HS-27A (cell line): Measurements from ENCODE around the gene NR3C1.

Experiments used
- DNase-seq: peaks from one replicate; pipeline ENCODE4 v3.0.0-alpha.2; 2012; ENCODE audit warnings: low read depth, missing footprints

NR3C1 gene

DNA sequence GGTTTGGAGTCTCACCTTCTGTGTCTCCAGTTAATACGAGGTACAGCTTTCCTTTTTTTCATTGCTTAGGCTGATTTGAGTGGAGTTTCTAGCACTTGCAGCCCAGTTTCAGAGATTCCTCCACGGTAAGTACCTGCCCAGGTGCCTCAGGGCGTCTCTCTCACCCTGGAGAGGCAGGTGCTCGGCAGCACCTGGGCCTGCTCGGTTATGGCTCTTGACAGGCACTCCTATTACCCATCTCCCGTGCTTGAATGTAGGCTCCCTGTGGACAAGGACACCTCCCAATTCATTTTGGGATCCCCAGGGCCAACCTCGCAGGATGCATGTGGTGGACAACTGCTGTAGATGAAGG is 144.3 kb downstream of the NR3C1 start:
- no peak for DNase-seq

DNA sequence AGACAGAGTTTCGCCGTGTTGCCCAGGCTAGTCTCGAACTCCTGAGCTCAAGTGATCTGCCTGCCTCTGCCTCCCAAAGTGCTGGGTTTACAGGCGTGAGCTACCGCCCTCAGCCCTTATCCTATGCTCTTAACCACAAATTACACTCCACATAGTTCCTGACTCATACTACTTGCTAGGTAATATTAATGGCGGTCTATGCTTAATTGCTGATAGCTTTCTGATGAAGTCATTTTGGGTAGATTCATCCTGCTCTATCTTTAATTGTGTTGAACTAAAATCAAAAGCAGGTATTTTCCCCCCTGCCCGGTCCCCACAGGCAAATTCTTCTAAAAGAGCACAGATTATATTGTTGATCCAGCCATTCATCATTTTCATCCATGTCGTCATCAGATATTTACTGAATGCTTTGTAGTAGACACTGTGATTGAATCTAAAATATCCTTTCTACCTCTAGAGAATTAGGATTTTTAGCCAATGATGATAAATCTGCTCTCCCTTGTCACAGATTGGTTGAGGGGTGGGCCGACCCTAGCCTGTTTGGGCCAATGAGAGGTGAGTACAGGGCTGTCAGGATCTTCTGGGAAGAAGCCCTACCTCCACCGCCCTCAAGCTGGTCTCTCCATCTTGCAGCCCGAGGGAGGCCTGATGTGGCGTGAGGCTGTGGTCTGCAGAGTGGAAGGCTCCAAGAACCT is 144.8 kb downstream of the NR3C1 start:
- no peak for DNase-seq

DNA sequence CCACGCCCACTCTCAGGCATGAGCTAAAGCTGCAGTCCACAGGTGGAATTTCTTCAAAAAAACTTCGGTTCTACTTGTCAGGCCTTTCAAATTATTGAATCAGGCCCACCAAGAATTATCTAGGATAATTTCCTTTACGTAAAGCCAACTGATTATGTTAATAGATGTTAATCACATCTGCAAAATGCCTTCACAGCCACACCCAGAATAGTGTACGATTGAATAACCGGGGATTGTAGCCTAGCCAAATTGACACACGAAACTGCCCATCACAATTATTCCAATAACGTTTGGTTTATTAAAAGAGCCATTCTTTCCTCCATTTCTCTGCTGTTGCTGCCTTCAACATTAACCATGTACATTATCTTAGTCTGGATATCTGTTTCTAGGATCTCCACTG is 148.7 kb downstream of the NR3C1 start:
- DNase-seq = no peak

DNA sequence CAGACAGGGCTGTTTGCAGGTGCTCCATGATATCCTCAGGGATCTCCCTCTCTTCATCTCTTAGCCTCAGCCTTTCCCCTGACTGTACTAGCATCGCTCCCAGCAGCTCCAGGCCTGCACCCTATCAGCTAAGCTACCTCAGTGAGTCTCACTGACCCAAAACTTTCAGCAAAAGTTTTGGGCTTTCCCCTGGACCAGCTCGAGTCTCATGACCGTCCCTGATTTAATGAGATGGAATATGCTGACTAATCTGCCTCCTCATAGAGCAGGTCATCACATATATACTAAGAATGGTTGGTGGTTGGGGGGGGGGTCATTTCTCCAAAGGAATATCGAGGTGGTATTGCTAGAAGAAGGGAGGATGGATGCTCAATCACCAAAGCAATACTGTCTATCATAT is 151.5 kb downstream of the NR3C1 start:
- DNase-seq = no peak

DNA sequence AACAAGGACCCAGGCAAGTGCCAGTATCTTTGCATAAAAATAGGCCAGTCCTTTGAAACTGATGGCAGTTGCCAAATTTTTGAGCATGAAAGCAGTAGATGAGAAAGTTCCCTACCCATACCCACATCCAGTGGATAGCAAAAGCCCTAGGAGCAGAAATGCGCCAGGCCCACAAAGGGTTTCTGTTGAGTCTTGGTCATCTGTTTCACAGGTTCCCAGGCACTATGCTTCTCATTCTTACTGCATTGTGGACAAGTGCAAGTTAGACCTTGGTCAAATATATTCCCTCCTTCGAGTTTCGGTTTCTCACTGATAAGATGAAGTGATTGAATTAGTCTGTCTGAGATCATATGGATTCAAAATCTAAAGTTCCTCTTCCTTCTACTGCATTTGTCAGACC is 152.3 kb downstream of the NR3C1 start:
- DNase-seq = no peak

DNA sequence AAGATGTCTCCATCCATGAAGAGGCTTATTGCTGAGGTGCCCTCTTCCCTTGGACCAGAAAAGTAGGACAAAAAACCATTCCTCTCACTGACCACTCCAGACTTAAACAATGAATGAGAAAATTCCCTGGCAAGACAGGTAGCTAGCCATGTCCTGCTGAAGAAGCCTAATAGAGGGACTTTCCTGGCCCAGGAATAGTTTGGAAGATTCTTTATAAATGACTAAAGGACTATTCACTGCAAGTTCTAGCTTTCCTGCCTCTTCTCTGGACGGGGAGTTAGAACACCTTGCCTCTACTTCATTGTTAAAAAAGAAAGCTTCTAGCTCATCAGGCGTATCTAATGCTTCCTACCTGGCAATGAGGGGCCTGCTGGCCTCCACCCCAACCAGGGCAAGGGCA is 153.6 kb downstream of the NR3C1 start:
- DNase-seq = no peak

DNA sequence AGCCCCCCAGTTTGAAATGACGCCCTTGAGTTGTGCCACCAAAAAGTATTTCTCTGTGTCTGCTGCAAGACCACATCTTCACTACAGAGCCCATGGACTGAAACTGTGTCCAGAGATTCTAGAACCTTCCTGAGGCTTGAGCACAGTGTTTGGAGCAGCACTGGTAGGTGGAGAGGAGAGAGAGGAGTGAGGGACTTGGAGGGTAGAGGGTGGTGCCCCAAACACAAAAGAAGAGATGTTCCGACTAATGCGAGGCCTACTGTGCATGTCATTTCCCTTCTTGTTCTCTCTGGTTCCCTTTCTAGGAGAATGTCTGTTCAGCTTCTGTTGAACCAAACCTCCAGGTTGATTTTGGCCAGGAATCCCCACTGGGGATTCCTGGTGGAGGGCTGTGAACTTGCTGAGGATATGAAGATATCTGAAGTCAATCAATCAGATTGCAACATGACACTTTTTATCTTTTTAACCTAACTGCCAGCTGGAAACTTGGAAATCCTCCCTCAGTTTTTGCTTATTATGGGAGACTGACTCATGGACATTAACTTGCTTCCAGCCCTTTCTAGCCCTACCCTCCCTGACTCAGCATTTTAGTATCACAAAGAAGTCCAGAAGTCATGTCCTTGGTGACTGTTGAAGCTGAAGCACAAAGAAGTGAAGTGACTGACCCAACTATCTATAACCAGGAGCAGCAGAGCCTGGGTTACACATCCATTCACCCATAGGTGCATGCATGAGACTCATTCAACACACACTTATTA is 154.5 kb downstream of the NR3C1 start:
- DNase-seq = no peak

DNA sequence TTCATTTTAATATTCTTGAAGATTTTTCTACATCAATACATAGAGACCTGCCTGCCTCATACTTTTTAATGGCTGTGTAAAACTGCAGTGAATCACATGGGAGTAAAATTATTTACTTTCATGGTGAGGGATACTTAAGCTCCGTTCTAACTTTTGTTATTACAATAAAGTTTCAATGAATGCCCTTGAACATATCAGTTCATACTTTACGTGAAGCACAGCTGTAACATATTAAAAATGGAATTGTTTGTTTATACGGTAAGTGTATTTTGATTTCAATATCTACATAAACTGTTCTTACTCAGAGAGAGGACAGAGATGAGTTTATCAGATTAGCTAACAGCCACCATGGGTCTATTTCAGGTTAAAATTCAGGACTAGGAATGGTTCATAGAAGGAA is 155.1 kb downstream of the NR3C1 start:
- DNase-seq = no peak

DNA sequence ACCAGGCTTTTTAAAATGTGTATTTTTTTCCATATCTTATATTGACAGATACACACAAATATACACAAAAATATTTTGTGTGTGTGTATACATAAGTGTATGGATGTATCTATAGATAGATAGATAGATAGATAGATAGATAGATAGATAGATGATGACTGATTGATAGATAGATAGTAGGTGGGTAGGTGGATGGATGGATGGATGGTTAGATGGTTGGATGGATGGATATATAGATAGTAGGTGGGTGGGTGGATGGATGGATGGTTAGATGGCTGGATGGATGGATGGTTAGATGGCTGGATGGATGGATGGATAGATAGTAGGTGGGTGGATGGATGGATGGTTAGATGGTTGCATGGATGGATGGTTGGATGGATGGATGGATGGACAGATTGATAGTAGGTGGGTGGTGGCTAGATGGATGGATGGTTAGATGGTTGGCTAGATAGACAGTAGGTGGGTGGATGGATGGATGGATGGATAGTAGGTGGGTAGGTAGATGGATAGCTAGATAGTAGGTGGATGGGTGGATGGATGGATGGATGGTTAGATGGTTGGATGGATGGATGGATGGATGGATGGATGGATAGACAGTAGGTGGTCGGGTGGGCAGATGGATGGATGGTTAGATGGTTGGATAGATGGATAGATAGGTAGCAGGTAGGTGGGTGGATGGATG is 156.2 kb downstream of the NR3C1 start:
- no peak for DNase-seq

DNA sequence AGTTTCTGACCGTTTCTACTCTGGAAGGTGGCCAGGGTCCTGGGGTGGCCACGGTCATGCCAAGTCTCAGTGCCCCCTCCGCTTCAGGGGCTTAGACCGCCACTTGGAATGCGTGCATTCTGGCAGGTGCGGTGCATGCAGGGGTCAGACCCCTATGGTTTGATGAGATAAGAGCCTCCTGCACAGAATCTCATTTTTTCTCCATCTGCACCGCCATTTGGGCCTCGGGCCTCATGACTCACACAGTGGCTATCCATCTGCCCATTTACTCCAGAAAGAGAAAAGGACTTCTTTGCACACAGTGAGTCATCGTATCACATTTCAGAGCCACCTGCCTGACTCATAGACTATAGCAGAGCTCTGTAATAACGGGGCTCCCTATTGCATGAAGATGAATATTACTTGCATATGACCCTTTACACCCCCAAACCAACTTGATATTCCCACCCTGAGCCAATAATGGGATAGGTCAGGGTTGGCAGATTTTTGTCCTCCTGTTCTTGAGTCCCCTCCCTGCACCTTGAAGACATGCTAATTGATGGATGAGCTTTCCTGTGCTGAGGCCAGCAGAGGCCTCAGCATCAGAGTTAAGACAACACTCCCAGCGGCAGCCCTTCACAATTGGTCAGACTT is 157.4 kb downstream of the NR3C1 start:
- DNase-seq = peak; percentile 84

DNA sequence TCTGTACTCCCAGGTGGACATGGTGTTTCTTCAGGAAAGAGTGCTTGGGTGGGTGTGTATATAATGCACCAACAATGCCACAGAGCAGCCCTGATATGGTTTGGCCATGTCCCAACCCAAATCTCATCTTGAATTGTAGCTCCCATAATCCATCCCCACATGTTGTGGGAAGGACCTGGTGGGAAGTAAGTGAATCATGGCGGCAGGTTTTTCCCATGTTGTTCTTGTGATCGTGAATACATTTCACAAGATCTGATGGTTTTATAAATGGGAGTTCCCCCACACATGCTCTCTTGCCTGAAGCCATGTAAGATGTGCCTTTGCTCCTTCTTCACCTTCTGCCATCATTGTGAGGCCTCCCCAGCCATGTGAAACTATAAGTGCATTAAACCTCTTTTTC is 158.5 kb downstream of the NR3C1 start:
- no peak for DNase-seq

DNA sequence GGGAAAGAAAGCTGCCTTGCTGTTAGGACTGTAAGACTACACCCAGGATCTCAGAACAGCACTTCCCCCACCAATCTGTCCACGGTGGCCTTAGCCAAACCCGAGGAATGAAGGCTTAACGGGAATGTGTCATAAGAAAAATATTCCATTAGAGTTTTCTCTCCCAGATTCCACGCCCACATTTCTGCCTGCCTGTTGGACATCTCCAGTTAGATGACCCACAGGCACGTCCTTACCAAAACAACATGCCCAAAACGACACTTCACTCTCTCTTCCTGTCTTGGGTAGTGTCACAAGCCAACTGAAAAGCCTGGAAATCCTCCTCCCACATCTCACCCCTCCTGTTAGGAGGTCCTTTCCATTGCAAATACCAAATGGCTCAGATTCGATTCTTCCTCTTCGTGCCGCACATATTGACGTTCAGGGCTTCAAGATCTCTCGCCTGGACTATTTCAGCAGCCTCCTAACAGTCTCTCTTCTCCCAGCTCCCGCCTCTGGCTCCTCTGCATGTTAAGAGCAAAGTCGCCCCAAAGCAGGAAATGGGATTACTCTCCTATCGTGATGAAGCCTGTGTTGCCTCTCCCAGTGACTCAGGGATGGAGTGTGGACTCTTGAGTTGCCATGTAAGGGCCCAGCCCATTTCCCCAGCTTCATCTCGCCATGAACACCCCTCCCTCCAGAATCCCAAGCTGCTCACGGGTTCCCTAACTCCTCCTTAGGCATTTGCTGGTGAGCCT is 159.3 kb downstream of the NR3C1 start:
- peak; percentile 90 for DNase-seq

DNA sequence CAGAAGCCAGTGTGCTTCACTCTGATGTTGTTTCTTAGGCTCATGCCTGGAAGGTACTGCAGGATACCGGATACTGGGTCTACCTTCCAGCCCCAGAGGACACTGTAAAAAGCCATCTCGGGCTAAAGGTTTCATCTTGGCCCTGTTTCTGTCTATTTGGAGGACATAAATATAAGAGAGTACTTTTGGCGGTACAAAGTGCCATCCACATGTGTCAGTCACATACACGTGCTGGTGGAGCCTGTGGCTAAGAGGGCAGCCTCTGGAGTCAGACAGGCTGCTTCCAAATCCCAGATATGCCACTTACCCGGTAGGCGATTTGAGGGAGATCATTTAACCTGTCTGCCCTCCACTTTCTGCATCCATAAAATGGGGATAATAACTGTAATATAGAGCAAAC is 160.4 kb downstream of the NR3C1 start:
- no peak for DNase-seq

DNA sequence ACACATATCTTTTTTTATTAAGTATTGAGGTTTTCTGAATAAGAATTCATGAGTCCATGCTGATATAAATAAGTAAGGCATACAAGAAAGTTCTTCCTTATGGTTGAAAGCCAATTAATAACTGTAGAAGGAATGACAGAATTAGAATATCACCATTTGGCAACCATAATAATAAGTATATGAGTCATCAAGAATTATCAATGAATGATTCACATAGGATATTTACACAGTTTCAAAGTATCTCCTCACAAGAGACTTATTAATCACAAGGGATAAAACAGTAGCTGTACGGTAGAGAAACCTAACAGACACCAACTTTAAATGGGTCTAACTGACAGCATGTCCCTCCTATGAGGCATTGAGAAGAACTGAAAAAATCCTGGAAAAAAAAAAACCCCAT is 161.6 kb downstream of the NR3C1 start:
- no peak for DNase-seq

DNA sequence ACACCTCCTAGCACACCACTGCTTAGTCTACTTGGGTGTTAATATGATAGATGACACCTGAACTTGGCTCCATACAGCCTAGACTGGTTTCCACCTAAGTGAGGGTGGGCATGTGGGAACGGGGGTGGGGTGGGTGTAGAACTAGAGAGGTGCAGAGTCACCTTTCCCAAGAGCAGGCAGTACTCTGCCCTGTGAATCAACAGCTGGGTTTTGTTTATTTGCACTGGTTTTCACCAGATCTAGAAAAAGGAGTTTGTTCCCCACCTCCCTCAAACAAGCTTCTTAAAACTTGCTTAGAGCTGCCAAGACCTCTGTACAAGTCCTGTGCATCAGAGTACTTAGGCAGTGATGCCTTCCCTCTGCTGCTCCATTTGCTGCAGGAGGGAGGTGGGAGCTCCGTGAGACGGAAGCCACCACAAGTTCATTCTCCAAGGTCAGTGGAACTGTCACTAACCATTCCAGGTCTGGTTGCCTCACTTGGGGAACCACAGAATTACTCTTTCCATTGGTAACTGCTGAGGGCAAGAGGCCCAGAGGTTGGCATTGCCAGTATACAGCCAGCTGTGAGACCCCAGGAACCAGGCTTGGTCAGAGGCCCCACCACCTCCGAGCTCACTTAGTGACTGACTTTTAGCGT is 163.5 kb downstream of the NR3C1 start:
- no peak for DNase-seq

DNA sequence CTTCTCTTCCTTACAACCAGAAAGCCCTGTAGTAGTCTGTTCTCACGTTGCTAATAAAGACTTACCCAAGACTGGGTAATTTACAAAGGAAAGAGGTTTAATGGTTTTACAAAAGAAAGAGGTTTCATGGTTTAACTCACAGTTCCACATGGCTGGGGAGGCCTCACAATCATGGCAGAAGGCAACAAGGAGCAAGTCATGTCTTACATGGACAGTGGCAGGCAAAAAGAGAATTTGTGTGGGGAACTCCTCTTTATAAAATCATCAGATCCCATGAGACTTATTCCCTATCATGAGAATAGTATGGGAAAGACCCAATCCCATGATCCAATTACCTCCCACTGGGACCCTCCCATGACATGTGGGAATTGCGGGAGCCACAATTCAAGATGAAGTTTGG is 164.9 kb downstream of the NR3C1 start:
- no peak for DNase-seq

DNA sequence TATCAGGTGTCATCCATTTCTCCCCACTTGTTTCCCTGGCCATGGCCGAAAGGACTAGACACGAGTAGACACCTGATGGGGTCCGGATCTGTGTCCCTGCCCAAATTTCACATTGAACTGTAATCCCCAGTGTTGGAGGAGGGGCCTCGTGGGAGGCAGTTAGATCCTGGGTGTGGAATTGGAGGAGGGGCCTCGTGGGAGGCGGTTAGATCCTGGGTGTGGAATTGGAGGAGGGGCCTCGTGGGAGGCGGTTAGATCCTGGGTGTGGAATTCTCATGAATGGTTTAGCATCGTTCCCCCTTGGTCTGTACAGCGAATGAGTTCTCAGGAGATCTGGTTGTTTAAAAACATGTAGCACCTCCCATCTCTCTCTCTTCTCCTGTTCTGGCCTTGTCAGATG is 165.8 kb downstream of the NR3C1 start:
- DNase-seq = no peak

DNA sequence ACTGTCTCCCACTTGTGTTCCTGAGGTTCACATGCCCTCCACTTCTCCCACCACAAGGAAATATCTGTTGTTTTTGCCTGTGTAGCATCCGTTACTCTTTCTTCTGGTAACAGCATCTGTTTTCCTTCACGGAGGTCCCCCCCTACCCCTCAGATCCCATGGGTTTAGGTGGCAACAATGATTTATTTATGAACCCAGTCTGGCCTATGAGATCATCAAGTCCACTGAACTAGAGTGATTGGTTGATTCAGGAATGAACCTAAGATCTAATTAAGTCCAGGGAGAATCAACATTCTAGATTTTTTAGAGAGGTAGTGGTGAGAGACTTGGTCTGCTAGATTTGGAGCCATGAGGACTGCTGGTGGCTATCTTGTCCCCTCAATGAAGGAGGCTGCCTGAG is 166.8 kb downstream of the NR3C1 start:
- no peak for DNase-seq

DNA sequence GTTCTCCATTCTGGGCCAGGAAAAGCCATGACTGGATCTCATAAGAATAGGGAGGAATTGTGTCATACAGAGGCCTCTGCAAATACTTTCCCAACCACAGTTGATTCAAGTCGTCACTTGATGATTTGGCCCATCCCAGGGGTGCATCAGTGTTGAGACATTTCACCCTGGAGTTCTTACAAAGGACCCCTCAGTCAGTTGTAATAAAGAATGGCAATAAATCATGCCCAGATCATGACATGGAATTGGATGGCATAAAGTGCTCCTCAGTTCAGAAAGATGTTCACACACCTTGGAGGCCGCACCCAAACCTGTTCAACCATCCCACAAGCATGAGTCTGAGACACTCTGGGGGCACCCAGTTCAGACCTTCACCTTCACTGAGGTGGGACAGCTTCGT is 168.1 kb downstream of the NR3C1 start:
- no peak for DNase-seq

DNA sequence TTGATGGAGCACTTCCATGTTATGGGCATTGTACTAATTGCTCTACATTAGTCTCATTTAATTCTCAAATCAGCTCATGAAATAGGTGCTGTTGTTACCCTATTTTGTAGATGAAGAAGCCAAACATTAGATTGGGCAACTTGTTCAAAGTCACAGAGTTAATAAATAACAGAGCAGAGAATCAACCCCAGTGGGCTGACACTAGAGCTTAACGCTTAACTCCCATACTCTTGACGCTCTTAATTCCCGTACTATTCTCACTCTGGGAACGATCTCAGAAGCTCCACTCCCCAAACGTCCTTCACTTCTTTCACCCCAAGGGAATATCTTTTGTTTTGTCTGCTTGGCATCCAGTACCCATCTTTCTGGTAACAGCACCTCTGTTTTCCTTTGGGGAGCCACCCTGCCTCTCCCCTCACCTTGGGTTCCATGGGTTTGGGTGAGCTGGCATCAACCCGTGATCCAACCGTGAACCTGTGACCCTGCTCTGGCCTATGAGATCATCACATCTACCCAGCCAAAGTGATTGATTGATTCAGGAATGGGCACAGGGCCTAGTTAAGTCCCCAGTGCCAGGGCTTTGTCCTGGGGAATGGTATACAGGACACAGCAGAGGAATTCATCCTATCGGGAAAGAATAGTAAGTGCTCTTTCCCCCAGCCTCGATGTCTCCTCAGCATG is 169.2 kb downstream of the NR3C1 start:
- DNase-seq = no peak

DNA sequence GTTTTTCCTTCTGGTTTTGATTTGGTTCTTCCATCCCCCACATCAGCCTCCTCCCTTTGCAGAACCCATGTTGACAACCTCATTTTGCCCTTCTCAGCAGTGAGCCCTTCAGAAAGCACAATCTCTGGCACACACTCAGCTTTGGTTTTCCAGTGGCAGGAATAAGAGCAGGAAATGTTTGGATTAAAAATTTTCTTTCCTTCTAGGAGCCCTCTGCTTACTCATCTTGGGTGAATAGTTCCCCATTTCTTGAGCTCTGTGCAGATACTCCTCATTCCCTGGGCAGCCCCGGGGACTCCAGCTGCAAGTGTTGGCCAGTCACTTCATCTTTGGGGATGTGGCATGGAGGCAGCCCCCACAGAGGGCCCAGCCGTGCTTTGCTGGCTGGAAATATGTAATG is 170.5 kb downstream of the NR3C1 start:
- DNase-seq = no peak
